Measurements from ENCODE around the gene FGF22. TPM values are rescaled to one million over a fixed set of nuclear protein-coding genes. Genes with fewer than 3 reads are reported as not detected.

The FGF22 gene
- total and polyA plus RNA-seq, 2 of the 4 experiments (the other 2 are of a cell fraction) = 0.14 TPM; not detected in 1

DNA sequence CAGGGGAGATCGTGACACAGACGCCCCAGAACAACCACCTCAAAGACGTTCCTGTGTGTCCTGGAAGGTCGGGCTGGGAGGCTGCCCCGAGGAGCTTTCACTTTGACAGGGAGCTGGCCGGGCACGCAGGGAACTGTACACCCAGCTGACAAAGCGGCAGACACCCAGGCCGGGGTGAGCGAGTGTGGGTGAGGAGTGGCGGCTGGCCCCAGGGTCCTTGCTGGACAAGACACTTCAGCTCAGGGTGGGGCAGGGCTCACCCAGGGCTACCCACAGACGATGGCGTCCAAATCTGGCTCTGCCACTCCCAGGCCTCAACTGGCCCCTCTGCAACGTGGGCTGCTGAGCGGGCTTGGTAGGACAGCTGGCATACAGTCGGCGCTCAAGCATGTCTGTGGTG lies 2.0 kb downstream of the FGF22 start:
- no peaks in the 10 kb centered on the region for H3K9me1 ChIP-seq (ENCODE audit: insufficient read depth, low read length)
- BruUV-seq (replicated peaks) = no TSS peak
- H3K27ac ChIP-seq (ENCODE audit: insufficient read depth, low read length) = no peak overlapping the region
- H3K4me3 ChIP-seq (ENCODE audit: insufficient read depth, low read depth, low read length) = no peak overlapping the region
- no peak overlapping the region for H3K56ac ChIP-seq (ENCODE audit: extremely low read depth, insufficient read depth, low read length)
- H2BK20ac ChIP-seq (ENCODE audit: low read depth, low read length) = no peak overlapping the region
- no peak overlapping the region for H2AK9ac ChIP-seq (replicated peaks; ENCODE audit: low read depth, low read length, poor library complexity)
- CTCF ChIA-PET = no interaction called here
- no peaks in the 10 kb centered on the region for H3K9me3 ChIP-seq (ENCODE audit: control insufficient read depth, insufficient read depth, low read length)
- dilution Hi-C loops (cut with HindIII; ENCODE audit: low sequenced_read_pairs, unreplicated experiment) (no loop called here), in situ Hi-C loops (cut with MboI; ENCODE audit: low sequenced_read_pairs) (no loop called here), intact Hi-C loops (cut with micrococcal nuclease) (no loop called here)
- no peak overlapping the region for H3K23ac ChIP-seq (ENCODE audit: low read depth, low read length)
- POLR2A ChIA-PET (ENCODE audit: unreplicated experiment) = no interaction called here
- no peak for TF ChIP-seq POLR2A (IDR thresholded peaks at IDR 0.05; ENCODE audit: low read depth, low read length)
- TF ChIP-seq, protein P1, sequence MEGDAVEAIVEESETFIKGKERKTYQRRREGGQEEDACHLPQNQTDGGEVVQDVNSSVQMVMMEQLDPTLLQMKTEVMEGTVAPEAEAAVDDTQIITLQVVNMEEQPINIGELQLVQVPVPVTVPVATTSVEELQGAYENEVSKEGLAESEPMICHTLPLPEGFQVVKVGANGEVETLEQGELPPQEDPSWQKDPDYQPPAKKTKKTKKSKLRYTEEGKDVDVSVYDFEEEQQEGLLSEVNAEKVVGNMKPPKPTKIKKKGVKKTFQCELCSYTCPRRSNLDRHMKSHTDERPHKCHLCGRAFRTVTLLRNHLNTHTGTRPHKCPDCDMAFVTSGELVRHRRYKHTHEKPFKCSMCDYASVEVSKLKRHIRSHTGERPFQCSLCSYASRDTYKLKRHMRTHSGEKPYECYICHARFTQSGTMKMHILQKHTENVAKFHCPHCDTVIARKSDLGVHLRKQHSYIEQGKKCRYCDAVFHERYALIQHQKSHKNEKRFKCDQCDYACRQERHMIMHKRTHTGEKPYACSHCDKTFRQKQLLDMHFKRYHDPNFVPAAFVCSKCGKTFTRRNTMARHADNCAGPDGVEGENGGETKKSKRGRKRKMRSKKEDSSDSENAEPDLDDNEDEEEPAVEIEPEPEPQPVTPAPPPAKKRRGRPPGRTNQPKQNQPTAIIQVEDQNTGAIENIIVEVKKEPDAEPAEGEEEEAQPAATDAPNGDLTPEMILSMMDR (conservative IDR thresholded peaks at IDR 0.05; ENCODE audit: low read depth, low read length) = no peak
- no peak for TF ChIP-seq FOS (IDR thresholded peaks at IDR 0.05; ENCODE audit: low read depth, low read length)
- no peak for TF ChIP-seq SMC3 (IDR thresholded peaks at IDR 0.05; ENCODE audit: low read depth, low read length)
- no peak for TF ChIP-seq RAD21 (IDR thresholded peaks at IDR 0.05; ENCODE audit: low read length)
- no peak for TF ChIP-seq CEBPB (IDR thresholded peaks at IDR 0.05; ENCODE audit: low read depth, low read length)
- TF ChIP-seq, protein P2, sequence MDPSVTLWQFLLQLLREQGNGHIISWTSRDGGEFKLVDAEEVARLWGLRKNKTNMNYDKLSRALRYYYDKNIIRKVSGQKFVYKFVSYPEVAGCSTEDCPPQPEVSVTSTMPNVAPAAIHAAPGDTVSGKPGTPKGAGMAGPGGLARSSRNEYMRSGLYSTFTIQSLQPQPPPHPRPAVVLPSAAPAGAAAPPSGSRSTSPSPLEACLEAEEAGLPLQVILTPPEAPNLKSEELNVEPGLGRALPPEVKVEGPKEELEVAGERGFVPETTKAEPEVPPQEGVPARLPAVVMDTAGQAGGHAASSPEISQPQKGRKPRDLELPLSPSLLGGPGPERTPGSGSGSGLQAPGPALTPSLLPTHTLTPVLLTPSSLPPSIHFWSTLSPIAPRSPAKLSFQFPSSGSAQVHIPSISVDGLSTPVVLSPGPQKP (IDR thresholded peaks at IDR 0.05; ENCODE audit: borderline replicate concordance, low read depth, low read length) = no peak
- no peak for TF ChIP-seq MAZ (IDR thresholded peaks at IDR 0.05; ENCODE audit: borderline replicate concordance, low read depth, low read length)
- no peak for TF ChIP-seq BHLHE40 (IDR thresholded peaks at IDR 0.05; ENCODE audit: low read depth, low read length)
- TF ChIP-seq CHD1 (IDR thresholded peaks at IDR 0.05; ENCODE audit: low read depth, low read length) = no peak
- no peak for TF ChIP-seq MAFK (IDR thresholded peaks at IDR 0.05; ENCODE audit: low read depth, low read length)
- TF ChIP-seq NFE2L2 (IDR thresholded peaks at IDR 0.05; ENCODE audit: low read depth, low read length) = no peak
- no peak for TF ChIP-seq RFX5 (IDR thresholded peaks at IDR 0.05; ENCODE audit: low read depth, low read length)
- TF ChIP-seq, protein P3, sequence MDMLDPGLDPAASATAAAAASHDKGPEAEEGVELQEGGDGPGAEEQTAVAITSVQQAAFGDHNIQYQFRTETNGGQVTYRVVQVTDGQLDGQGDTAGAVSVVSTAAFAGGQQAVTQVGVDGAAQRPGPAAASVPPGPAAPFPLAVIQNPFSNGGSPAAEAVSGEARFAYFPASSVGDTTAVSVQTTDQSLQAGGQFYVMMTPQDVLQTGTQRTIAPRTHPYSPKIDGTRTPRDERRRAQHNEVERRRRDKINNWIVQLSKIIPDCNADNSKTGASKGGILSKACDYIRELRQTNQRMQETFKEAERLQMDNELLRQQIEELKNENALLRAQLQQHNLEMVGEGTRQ (IDR thresholded peaks at IDR 0.05; ENCODE audit: low read depth, low read length) = no peak
- TF ChIP-seq MXI1 (IDR thresholded peaks at IDR 0.05; ENCODE audit: borderline replicate concordance, low read depth, low read length) = no peak
- no peak for TF ChIP-seq RCOR1 (IDR thresholded peaks at IDR 0.05; ENCODE audit: insufficient replicate concordance, low read length)
- H2AFZ ChIP-seq (replicated peaks; ENCODE audit: low read length, poor library complexity) = no peak overlapping the region
- no peak for DNase-seq
- H3K4me1 ChIP-seq (ENCODE audit: control insufficient read depth, insufficient read depth, low read length) = peaks cover 3% of the 10 kb centered on the region
- no peak overlapping the region for H3K9ac ChIP-seq (ENCODE audit: low read depth, low read length)
- ATAC-seq (ENCODE audit: low read depth) = no peak
- H3K14ac ChIP-seq (replicated peaks; ENCODE audit: low read depth, low read length) = no peak overlapping the region
- H3K4ac ChIP-seq (ENCODE audit: low read depth, low read length) = no peak overlapping the region
- H4K20me1 ChIP-seq (ENCODE audit: insufficient read depth, low read length) = peaks cover 2% of the 10 kb centered on the region; the same call in 1 of the 2 replicates
- no peak overlapping the region for H4K91ac ChIP-seq (ENCODE audit: insufficient read depth, low read depth, low read length)
- no peak overlapping the region for H2BK5ac ChIP-seq (ENCODE audit: low read depth, low read length, poor library complexity, severe bottlenecking)
- H2AK5ac ChIP-seq (ENCODE audit: low read depth, low read length) = no peak overlapping the region
- H3K27me3 ChIP-seq (ENCODE audit: control insufficient read depth, insufficient read depth, low read length) = no peaks in the 10 kb centered on the region
- no peak overlapping the region for H4K8ac ChIP-seq (ENCODE audit: low read depth in 2 of 2, low read length in 2 of 2)
- H4K5ac ChIP-seq (ENCODE audit: low read depth, low read length) = no peak overlapping the region
- no peaks in the 10 kb centered on the region; a peak in 1 of 4 replicates for H3K79me1 ChIP-seq (ENCODE audit: low read depth in 1 of 2, low read length in 2 of 2)
- WGBS, 2 experiments (ENCODE audit: extremely low coverage in 2 of 2, insufficient read length in 1 of 2) = 79% methylated on average over 6 of the region's 17 CpGs; no CpG with 5 or more reads in 1 of the 2 experiments
- H3K4me2 ChIP-seq (ENCODE audit: low read depth, low read length) = no peak overlapping the region
- H2BK15ac ChIP-seq (ENCODE audit: low read depth, low read length) = no peak overlapping the region
- H3K18ac ChIP-seq (ENCODE audit: low read depth, low read length) = no peak overlapping the region
- H3K36me3 ChIP-seq (ENCODE audit: control insufficient read depth, insufficient read depth, low read length) = peaks cover 17% of the 10 kb centered on the region
- H2BK120ac ChIP-seq (ENCODE audit: low read depth, low read length) = no peak overlapping the region

All from IMR-90 (cell line).